ENCODE data around the gene NOP56. TPM values are rescaled to one million over a fixed set of nuclear protein-coding genes. Genes with fewer than 3 reads are reported as not detected.

Gene NOP56
- total RNA-seq, 1 donor from 2014 or later, result 172 TPM

GRCh38 chr20:2610941-2611720 is 41.3 kb upstream of the NOP56 start:
- no peak overlapping the region for H3K4me3 ChIP-seq (ENCODE audit: low read depth, low read length)
- no peak for DNase-seq (ENCODE audit: low read depth)
- no peak for TF ChIP-seq CTCF (conservative IDR thresholded peaks at IDR 0.05; ENCODE audit: low read depth, low read length)

GRCh38 chr20:2612073-2612472 is 40.4 kb upstream of the NOP56 start:
- no peak for TF ChIP-seq CTCF (conservative IDR thresholded peaks at IDR 0.05; ENCODE audit: low read depth, low read length)

DNA sequence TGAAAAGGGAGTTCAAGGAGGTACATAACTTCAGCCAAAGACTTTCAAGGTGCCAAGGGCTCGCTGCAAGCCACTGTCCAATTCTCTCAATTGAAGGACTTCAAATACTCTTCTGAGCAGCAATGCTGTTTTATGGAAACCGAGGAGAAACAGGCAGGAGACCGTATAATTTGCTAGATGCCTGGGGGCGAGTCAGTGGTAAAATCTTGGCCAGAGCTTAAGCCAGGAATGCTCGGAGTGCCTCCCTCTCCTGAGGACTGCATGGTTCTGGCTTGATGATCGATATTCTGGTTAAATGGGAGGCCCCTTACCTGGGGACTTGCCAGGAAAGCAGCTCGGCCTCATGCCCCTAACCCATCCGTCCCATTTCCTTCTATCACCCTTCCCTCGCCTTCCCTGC is 35.8 kb upstream of the NOP56 start:
- DNase-seq (ENCODE audit: low read depth), result no peak
- no peak overlapping the region for H3K4me3 ChIP-seq (ENCODE audit: low read depth, low read length)
- no peak for TF ChIP-seq CTCF (conservative IDR thresholded peaks at IDR 0.05; ENCODE audit: low read depth, low read length)

More at GRCh38 chr20:2612073-2612472, 40.4 kb upstream of the NOP56 start:
- H3K4me3 ChIP-seq (ENCODE audit: low read depth, low read length), result no peak overlapping the region
- no peak for DNase-seq (ENCODE audit: low read depth)

DNA sequence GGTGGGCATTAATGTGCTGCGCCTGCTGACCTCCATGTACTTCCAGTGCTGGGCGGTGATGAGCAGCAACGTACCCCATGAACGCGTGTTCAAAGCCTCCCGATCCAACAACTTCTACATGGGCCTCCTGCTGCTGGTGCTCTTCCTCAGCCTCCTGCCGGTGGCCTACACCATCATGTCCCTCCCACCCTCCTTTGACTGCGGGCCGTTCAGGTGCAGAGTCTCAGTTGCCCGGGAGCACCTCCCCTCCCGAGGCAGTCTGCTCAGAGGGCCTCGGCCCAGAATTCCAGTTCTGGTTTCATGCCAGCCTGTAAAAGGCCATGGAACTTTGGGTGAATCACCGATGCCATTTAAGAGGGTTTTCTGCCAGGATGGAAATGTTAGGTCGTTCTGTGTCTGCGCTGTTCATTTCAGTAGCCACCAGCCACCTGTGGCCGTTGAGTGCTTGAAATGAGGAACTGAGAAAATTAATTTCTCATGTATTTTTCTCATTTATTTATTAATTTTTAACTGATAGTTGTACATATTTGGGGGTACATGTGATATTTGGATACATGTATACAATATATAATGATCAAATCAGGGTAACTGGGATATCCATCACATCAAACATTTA is 35.2 kb upstream of the NOP56 start:
- no peak for TF ChIP-seq CTCF (conservative IDR thresholded peaks at IDR 0.05; ENCODE audit: low read depth, low read length)
- DNase-seq (ENCODE audit: low read depth), result no peak
- no peak overlapping the region for H3K4me3 ChIP-seq (ENCODE audit: low read depth, low read length)

GRCh38 chr20:2618815-2619214 is 33.6 kb upstream of the NOP56 start:
- H3K4me3 ChIP-seq (ENCODE audit: low read depth, low read length), result no peak overlapping the region
- no peak for DNase-seq (ENCODE audit: low read depth)
- TF ChIP-seq CTCF (conservative IDR thresholded peaks at IDR 0.05; ENCODE audit: low read depth, low read length), result no peak

GRCh38 chr20:2619337-2619736 is 33.1 kb upstream of the NOP56 start:
- TF ChIP-seq CTCF (conservative IDR thresholded peaks at IDR 0.05; ENCODE audit: low read depth, low read length), result no peak
- H3K4me3 ChIP-seq (ENCODE audit: low read depth, low read length), result no peak overlapping the region
- DNase-seq (ENCODE audit: low read depth), result no peak
